ENCODE measurements around the gene RAB7B.

- TF ChIP-seq CTCF (IDR thresholded peaks at IDR 0.05) (no peak), EP300 (IDR thresholded peaks at IDR 0.05) (no peak)
These were observed 1.7 kb downstream of the RAB7B start for GRCh38 chr1:206001476-206001888.
